Liver (tissue), 9 donors: ENCODE data around the gene KLK15. TPM values are rescaled to one million over a fixed set of nuclear protein-coding genes. Genes with fewer than 3 reads are reported as not detected.

Source experiments
- DNase-seq: peaks from one replicate; pipeline ENCODE4 v3.0.0-alpha.2; 2017; ENCODE audit warnings: low spot score
- H3K27ac ChIP-seq, 2 donors: one replicate each; pipeline ENCODE4 v1.7.0; 2013; ENCODE audit warnings: inconsistent platforms in 2 of 2, low read length in 2 of 2, control low read depth in 1 of 2, low read depth in 1 of 2, mild to moderate bottlenecking in 1 of 2
- H3K27me3 ChIP-seq, 4 donors: one replicate each; pipeline versions ENCODE4 v1.6.1 to v1.7.0; 2013; ENCODE audit warnings: low read length in 3 of 4, inconsistent platforms in 1 of 4, mild to moderate bottlenecking in 1 of 4, moderate library complexity in 1 of 4; ENCODE audit not compliant: control insufficient read depth in 4 of 4, insufficient read depth in 4 of 4
- H3K36me3 ChIP-seq, 4 donors: one replicate each; pipeline versions ENCODE4 v1.6.1 to v1.7.0; 2013; ENCODE audit warnings: low read length in 3 of 4, mild to moderate bottlenecking in 3 of 4, low read depth in 1 of 4, moderate library complexity in 1 of 4; ENCODE audit not compliant: control insufficient read depth in 4 of 4, insufficient read depth in 3 of 4
- H3K4me1 ChIP-seq, 4 donors: one replicate each; pipeline versions ENCODE4 v1.6.1 to v1.7.0; 2013; ENCODE audit warnings: low read length in 3 of 4, mild to moderate bottlenecking in 3 of 4, moderate library complexity in 1 of 4; ENCODE audit not compliant: control insufficient read depth in 4 of 4, insufficient read depth in 4 of 4
- H3K4me3 ChIP-seq, 3 donors: one replicate each; pipeline versions ENCODE4 v1.6.1 to v1.7.0; 2013; ENCODE audit warnings: low read length in 3 of 3, control low read depth in 1 of 3, low read depth in 1 of 3, mild to moderate bottlenecking in 1 of 3
- H3K9ac ChIP-seq, 2 donors: one replicate each; pipeline ENCODE4 v1.7.0; 2013; ENCODE audit warnings: low read length in 2 of 2, mild to moderate bottlenecking in 2 of 2, moderate library complexity in 2 of 2, control low read depth in 1 of 2, low read depth in 1 of 2
- H3K9me3 ChIP-seq, 4 donors: one replicate each; pipeline versions ENCODE4 v1.6.1 to v1.7.0; 2013; ENCODE audit warnings: low read length in 3 of 4; ENCODE audit not compliant: control insufficient read depth in 4 of 4
- ATF3 ChIP-seq: IDR thresholded peaks from 2 replicates; pipeline ENCODE4 v1.6.1; 2016; ENCODE audit warnings: antibody characterized with exemption
- EGR1 ChIP-seq, 2 donors: IDR thresholded peaks; 2 replicates each; pipeline ENCODE4 v1.6.1; 2016 to 2018; ENCODE audit warnings: antibody characterized with exemption in 2 of 2, low read depth in 2 of 2
- FOXA1 ChIP-seq: IDR thresholded peaks from 2 replicates; pipeline ENCODE4 v1.6.1; 2016; ENCODE audit warnings: antibody characterized with exemption
- FOXA2 ChIP-seq: IDR thresholded peaks from 2 replicates; pipeline ENCODE4 v1.6.1; 2016; ENCODE audit warnings: antibody characterized with exemption
- GABPA ChIP-seq, 2 donors: IDR thresholded peaks in 1 of 2; conservative IDR thresholded peaks in 1 of 2; 2 replicates each; pipeline ENCODE4 v1.6.1; 2016; ENCODE audit warnings: antibody characterized with exemption in 2 of 2, mild to moderate bottlenecking in 1 of 2, moderate library complexity in 1 of 2
- HNF4A ChIP-seq, 2 donors: conservative IDR thresholded peaks; 2 replicates each; pipeline ENCODE4 v1.6.1; 2016; ENCODE audit warnings: antibody characterized with exemption in 2 of 2, mild to moderate bottlenecking in 2 of 2
- JUND ChIP-seq, 2 donors: IDR thresholded peaks; 2 replicates each; pipeline ENCODE4 v1.6.1; 2016; ENCODE audit warnings: antibody characterized with exemption in 2 of 2
- MAX ChIP-seq: IDR thresholded peaks from 2 replicates; pipeline ENCODE4 v1.6.1; 2016; ENCODE audit warnings: antibody characterized with exemption
- NR2F2 ChIP-seq: IDR thresholded peaks from 2 replicates; pipeline ENCODE4 v1.6.1; 2016; ENCODE audit warnings: antibody characterized with exemption
- RAD21 ChIP-seq, 2 donors: IDR thresholded peaks; 2 replicates each; pipeline ENCODE4 v1.6.1; 2016; ENCODE audit warnings: antibody characterized with exemption in 2 of 2, mild to moderate bottlenecking in 2 of 2
- RXRA ChIP-seq, 2 donors: IDR thresholded peaks; 2 replicates each; pipeline ENCODE4 v1.6.1; 2017 to 2018; ENCODE audit warnings: antibody characterized with exemption in 2 of 2, mild to moderate bottlenecking in 1 of 2
- SP1 ChIP-seq: IDR thresholded peaks from 2 replicates; pipeline ENCODE4 v1.6.1; 2018; ENCODE audit warnings: antibody characterized with exemption, mild to moderate bottlenecking
- TAF1 ChIP-seq: conservative IDR thresholded peaks from 2 replicates; pipeline ENCODE4 v1.6.1; 2016; ENCODE audit warnings: antibody characterized with exemption, mild to moderate bottlenecking
- YY1 ChIP-seq: IDR thresholded peaks from 2 replicates; pipeline ENCODE4 v1.6.1; 2016; ENCODE audit warnings: antibody characterized with exemption, mild to moderate bottlenecking
- ZBTB33 ChIP-seq: IDR thresholded peaks from 2 replicates; pipeline ENCODE4 v1.6.1; 2016; ENCODE audit warnings: antibody characterized with exemption
- WGBS: extraction: QIAGEN DNeasy Blood & Tissue Kit; methylation state at CpG from one replicate; pipeline ENCODE4 v1.1.7; 2013; 5-methylcytosine and 5-hydroxymethylcytosine counted together
- polyA plus RNA-seq, 2 donors: library from polyadenylated mRNA; stranded (reverse) in 1 of 2; unstranded in 1 of 2; fragments of 200-250 nt in 1 of 2; fragments of >200 nt in 1 of 2; fragmentation: Nextera tagmentation in 1 of 2; extraction: Ambion mirVana in 1 of 2; gene quantifications; one replicate each; pipeline versions ENCODE4 v1.2.1 to v1.2.3, GENCODE V29; 2013 to 2015
- total RNA-seq, 2 donors: library from RNA; depleted of rRNA; stranded (reverse); fragments of >200 nt; gene quantifications; one replicate each; pipeline ENCODE4 v1.2.3, GENCODE V29; 2014
- TF ChIP-seq, protein P1 (sequence below): fragments of 150-350 bp; IDR thresholded peaks from 2 replicates; pipeline ENCODE4 v1.5.1; 2017; ENCODE audit warnings: improper control_type of control experiment, low read depth, low read length; ENCODE audit not compliant: missing input control
- TF ChIP-seq, protein P2 (sequence below): IDR thresholded peaks from 2 replicates; pipeline ENCODE4 v1.6.1; 2016; ENCODE audit warnings: antibody characterized with exemption, mild to moderate bottlenecking
- donor health status: healthy.
- donor health status: healthy.
- donor health status: healthy.
- donor health status: healthy.
- donor health status: healthy.

Gene KLK15
- total and polyA plus RNA-seq, 4 donors: not detected

- H3K27me3 ChIP-seq: peaks cover 0 to 27% (median 12%) of the 10 kb centered on the region in 4 donors
- DNase-seq: no peak
- no peak overlapping the region for H3K27ac ChIP-seq
- H3K9me3 ChIP-seq: no peaks in the 10 kb centered on the region
- H3K4me3 ChIP-seq: no peak overlapping the region
- no peak overlapping the region for H3K9ac ChIP-seq
- no peak for TF ChIP-seq TAF1
- TF ChIP-seq HNF4A (conservative IDR thresholded peaks at IDR 0.05): no peak
- no peak for TF ChIP-seq ZBTB33
- no peak for TF ChIP-seq NR2F2
- WGBS: 55% methylated on average over 4 of the region's 4 CpGs
- no peaks in the 10 kb centered on the region for H3K4me1 ChIP-seq
- H3K36me3 ChIP-seq: no peaks in the 10 kb centered on the region
These were observed 12.1 kb downstream of the KLK15 start for GRCh38 chr19:50821248-50821612.

DNA sequence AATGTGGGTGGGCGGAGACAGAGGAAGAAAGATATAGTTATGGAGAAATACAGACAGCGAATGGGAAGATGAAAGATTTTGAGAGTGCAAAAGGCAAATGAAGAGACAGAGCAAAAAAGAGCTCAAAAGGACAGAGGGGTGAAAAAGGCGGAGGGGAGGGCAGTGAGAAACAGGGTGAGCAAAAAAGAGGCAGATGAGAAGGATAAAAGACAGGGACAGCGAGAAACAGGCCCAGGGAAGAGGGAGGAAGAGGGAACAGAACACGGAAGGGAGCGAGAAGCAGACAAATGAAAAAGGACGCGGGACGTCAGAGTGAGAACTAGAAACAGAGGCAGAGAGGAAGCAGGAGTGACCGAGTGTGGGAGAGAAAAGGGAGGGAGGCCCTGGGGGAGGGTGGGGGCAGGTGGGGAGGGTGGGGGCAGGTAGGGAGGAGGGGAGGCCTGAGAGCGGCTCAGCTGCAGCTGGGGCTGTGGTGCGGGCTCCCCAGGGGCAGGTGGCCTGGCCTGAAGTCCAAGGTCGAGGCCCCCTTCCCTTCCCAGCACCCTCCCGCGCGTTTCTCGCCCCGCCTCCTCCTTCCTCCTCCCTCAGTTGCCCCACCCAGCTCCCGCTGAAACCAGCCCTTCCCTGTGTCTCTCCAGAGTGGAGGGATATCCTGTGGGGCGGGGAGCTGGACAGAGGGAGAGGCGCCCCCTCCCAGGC is 12.7 kb downstream of the KLK15 start:
- no peaks in the 10 kb centered on the region for H3K9me3 ChIP-seq
- no peak overlapping the region for H3K9ac ChIP-seq
- no peaks in the 10 kb centered on the region for H3K36me3 ChIP-seq
- H3K4me1 ChIP-seq: no peaks in the 10 kb centered on the region
- no peak overlapping the region for H3K4me3 ChIP-seq
- 6% methylated on average over 21 of the region's 21 CpGs for WGBS
- peaks cover 0 to 27% (median 12%) of the 10 kb centered on the region in 4 donors for H3K27me3 ChIP-seq
- DNase-seq: no peak
- H3K27ac ChIP-seq: no peak overlapping the region
- no peak for TF ChIP-seq RXRA (IDR thresholded peaks at IDR 0.05)
- TF ChIP-seq JUND (IDR thresholded peaks at IDR 0.05): no peak
- no peak for TF ChIP-seq RAD21 (IDR thresholded peaks at IDR 0.05)
- no peak for TF ChIP-seq TAF1
- no peak for TF ChIP-seq FOXA2
- TF ChIP-seq GABPA (IDR thresholded peaks at IDR 0.05 in 1 of 2, conservative IDR thresholded peaks at IDR 0.05 in 1 of 2): no peak

GRCh38 chr19:50820086-50820485 is 13.3 kb downstream of the KLK15 start:
- Histone ChIP-seq H3K27ac (no peak overlapping the region), H3K36me3 (no peaks in the 10 kb centered on the region), H3K4me1 (no peaks in the 10 kb centered on the region), H3K9me3 (no peaks in the 10 kb centered on the region), H3K4me3 (no peak overlapping the region), H3K27me3 (peaks cover 0 to 27% (median 13%) of the 10 kb centered on the region in 4 donors), H3K9ac (no peak overlapping the region)
- no peak for DNase-seq
- 5% methylated on average over 15 of the region's 15 CpGs for WGBS
- TF ChIP-seq MAX: no peak
- no peak for TF ChIP-seq EGR1 (IDR thresholded peaks at IDR 0.05; ENCODE audit: low read depth in 2 of 2)
- no peak for TF ChIP-seq ZBTB33
- no peak for TF ChIP-seq RAD21 (IDR thresholded peaks at IDR 0.05)
- no peak for TF ChIP-seq JUND (IDR thresholded peaks at IDR 0.05)
- no peak for TF ChIP-seq SP1
- no peak for TF ChIP-seq ATF3
- TF ChIP-seq FOXA2: no peak
- TF ChIP-seq NR2F2: no peak
- TF ChIP-seq GABPA (IDR thresholded peaks at IDR 0.05 in 1 of 2, conservative IDR thresholded peaks at IDR 0.05 in 1 of 2): no peak
- no peak for TF ChIP-seq FOXA1
- TF ChIP-seq, protein P1, sequence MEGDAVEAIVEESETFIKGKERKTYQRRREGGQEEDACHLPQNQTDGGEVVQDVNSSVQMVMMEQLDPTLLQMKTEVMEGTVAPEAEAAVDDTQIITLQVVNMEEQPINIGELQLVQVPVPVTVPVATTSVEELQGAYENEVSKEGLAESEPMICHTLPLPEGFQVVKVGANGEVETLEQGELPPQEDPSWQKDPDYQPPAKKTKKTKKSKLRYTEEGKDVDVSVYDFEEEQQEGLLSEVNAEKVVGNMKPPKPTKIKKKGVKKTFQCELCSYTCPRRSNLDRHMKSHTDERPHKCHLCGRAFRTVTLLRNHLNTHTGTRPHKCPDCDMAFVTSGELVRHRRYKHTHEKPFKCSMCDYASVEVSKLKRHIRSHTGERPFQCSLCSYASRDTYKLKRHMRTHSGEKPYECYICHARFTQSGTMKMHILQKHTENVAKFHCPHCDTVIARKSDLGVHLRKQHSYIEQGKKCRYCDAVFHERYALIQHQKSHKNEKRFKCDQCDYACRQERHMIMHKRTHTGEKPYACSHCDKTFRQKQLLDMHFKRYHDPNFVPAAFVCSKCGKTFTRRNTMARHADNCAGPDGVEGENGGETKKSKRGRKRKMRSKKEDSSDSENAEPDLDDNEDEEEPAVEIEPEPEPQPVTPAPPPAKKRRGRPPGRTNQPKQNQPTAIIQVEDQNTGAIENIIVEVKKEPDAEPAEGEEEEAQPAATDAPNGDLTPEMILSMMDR: no peak
- TF ChIP-seq, protein P2, sequence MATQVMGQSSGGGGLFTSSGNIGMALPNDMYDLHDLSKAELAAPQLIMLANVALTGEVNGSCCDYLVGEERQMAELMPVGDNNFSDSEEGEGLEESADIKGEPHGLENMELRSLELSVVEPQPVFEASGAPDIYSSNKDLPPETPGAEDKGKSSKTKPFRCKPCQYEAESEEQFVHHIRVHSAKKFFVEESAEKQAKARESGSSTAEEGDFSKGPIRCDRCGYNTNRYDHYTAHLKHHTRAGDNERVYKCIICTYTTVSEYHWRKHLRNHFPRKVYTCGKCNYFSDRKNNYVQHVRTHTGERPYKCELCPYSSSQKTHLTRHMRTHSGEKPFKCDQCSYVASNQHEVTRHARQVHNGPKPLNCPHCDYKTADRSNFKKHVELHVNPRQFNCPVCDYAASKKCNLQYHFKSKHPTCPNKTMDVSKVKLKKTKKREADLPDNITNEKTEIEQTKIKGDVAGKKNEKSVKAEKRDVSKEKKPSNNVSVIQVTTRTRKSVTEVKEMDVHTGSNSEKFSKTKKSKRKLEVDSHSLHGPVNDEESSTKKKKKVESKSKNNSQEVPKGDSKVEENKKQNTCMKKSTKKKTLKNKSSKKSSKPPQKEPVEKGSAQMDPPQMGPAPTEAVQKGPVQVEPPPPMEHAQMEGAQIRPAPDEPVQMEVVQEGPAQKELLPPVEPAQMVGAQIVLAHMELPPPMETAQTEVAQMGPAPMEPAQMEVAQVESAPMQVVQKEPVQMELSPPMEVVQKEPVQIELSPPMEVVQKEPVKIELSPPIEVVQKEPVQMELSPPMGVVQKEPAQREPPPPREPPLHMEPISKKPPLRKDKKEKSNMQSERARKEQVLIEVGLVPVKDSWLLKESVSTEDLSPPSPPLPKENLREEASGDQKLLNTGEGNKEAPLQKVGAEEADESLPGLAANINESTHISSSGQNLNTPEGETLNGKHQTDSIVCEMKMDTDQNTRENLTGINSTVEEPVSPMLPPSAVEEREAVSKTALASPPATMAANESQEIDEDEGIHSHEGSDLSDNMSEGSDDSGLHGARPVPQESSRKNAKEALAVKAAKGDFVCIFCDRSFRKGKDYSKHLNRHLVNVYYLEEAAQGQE: no peak
- TF ChIP-seq HNF4A (conservative IDR thresholded peaks at IDR 0.05): no peak
- no peak for TF ChIP-seq TAF1
- TF ChIP-seq RXRA (IDR thresholded peaks at IDR 0.05): no peak
- no peak for TF ChIP-seq YY1
